GM21381 (cell line): Measurements from ENCODE around the gene CLGN.
"Not testable (repeated sequence)": the region's sequence is repeated elsewhere in the genome, so short reads cannot be mapped to it uniquely, and the experiment has no call there.

ENCODE experiments used
- ATAC-seq: cut with Tn5 transposase; IDR thresholded peaks from one replicate; pipeline ENCODE4 v1.9.1; 2021; ENCODE audit warnings: mild to moderate bottlenecking, moderate library complexity; ENCODE audit not compliant: unreplicated experiment

The CLGN gene

GRCh38 chr4:140427106-140427918 is at the start of gene CLGN:
CLGN (minus strand) TSS chr4:140427648; CDS start chr4:140413078, 14,570 bp downstream.
- ATAC-seq: peak; percentile 74

- no peak for ATAC-seq
These were observed 44.7 kb upstream of the CLGN start for GRCh38 chr4:140472156-140472555.

GRCh38 chr4:140469791-140470733 is 42.6 kb upstream of the CLGN start:
- no peak for ATAC-seq

- no peak for ATAC-seq
These were observed 38.7 kb upstream of the CLGN start for GRCh38 chr4:140466146-140466545.

GRCh38 chr4:140463614-140464013 is 36.2 kb upstream of the CLGN start:
- no peak for ATAC-seq

GRCh38 chr4:140463182-140463581 is 35.7 kb upstream of the CLGN start:
- no peak for ATAC-seq

GRCh38 chr4:140450352-140450751 is 22.9 kb upstream of the CLGN start:
- no peak for ATAC-seq

- no peak for ATAC-seq
These were observed 21.4 kb upstream of the CLGN start for GRCh38 chr4:140448830-140449229.

GRCh38 chr4:140448162-140448561 is 20.7 kb upstream of the CLGN start:
- no peak for ATAC-seq

- ATAC-seq: not testable (repeated sequence)
These were observed 16.9 kb upstream of the CLGN start for GRCh38 chr4:140444347-140444746.

GRCh38 chr4:140439644-140440142 is 12.2 kb upstream of the CLGN start:
- no peak for ATAC-seq

- no peak for ATAC-seq
These were observed 547 bp upstream of the CLGN start for GRCh38 chr4:140427919-140428471.

GRCh38 chr4:140426610-140427105 is 790 bp downstream of the CLGN start:
- ATAC-seq: peak; percentile 27

GRCh38 chr4:140423106-140423505 is 4.3 kb downstream of the CLGN start:
- ATAC-seq: no peak

- not testable (repeated sequence) for ATAC-seq
These were observed 14.1 kb downstream of the CLGN start for GRCh38 chr4:140413130-140413969.

- ATAC-seq: no peak
These were observed 18.5 kb downstream of the CLGN start for GRCh38 chr4:140408974-140409373.

GRCh38 chr4:140406292-140406691 is 21.2 kb downstream of the CLGN start:
- ATAC-seq: no peak

- no peak for ATAC-seq
These were observed 27.3 kb downstream of the CLGN start for GRCh38 chr4:140400111-140400510.

- no peak for ATAC-seq
These were observed 31.8 kb downstream of the CLGN start for GRCh38 chr4:140395668-140396067.

- ATAC-seq: no peak
These were observed 39.4 kb downstream of the CLGN start for GRCh38 chr4:140388015-140388414.
